Activated CD4-positive, CD25-positive, alpha-beta regulatory T cell (primary cell): ENCODE data around the gene SLIT3.

Source experiments
- DNase-seq, 4 experiments: peaks; one replicate each; lab custom pipeline; 2025; lab: John Stamatoyannopoulos, UW

The SLIT3 gene

GRCh38 chr5:168706655-168707069 is 594.3 kb downstream of the SLIT3 start:
- no peak for DNase-seq

GRCh38 chr5:168705321-168705720 is 595.6 kb downstream of the SLIT3 start:
- DNase-seq, result no peak

- DNase-seq, result no peak
These were observed 598.4 kb downstream of the SLIT3 start for GRCh38 chr5:168702511-168702910.

GRCh38 chr5:168701641-168702040 is 599.3 kb downstream of the SLIT3 start:
- DNase-seq, result no peak

GRCh38 chr5:168699002-168699401 is 601.9 kb downstream of the SLIT3 start:
- DNase-seq, result no peak

- DNase-seq, result no peak
These were observed 603.8 kb downstream of the SLIT3 start for GRCh38 chr5:168697034-168697720.

GRCh38 chr5:168696611-168697010 is 604.3 kb downstream of the SLIT3 start:
- no peak for DNase-seq

- DNase-seq, result no peak
These were observed 605.6 kb downstream of the SLIT3 start for GRCh38 chr5:168695301-168695835.

- DNase-seq, result no peak
These were observed 606.6 kb downstream of the SLIT3 start for GRCh38 chr5:168694289-168694688.

GRCh38 chr5:168693883-168694282 is 607.1 kb downstream of the SLIT3 start:
- DNase-seq, result no peak

- no peak for DNase-seq
These were observed 607.6 kb downstream of the SLIT3 start for GRCh38 chr5:168693297-168693696.

- DNase-seq, result no peak
These were observed 609.0 kb downstream of the SLIT3 start for GRCh38 chr5:168691891-168692290.

- DNase-seq, result no peak
These were observed 611.7 kb downstream of the SLIT3 start for GRCh38 chr5:168689260-168689659.

GRCh38 chr5:168686837-168687236 is 614.1 kb downstream of the SLIT3 start:
- DNase-seq, result no peak

GRCh38 chr5:168685566-168685965 is 615.4 kb downstream of the SLIT3 start:
- DNase-seq, result no peak

GRCh38 chr5:168683927-168684295 is 617.0 kb downstream of the SLIT3 start:
- DNase-seq, result no peak

- peak in 1 of 4 experiments; percentile 3 for DNase-seq
These were observed 617.6 kb downstream of the SLIT3 start for GRCh38 chr5:168683247-168683926.

GRCh38 chr5:168681556-168682183 is 619.3 kb downstream of the SLIT3 start:
- no peak for DNase-seq

GRCh38 chr5:168680395-168680794 is 620.5 kb downstream of the SLIT3 start:
- DNase-seq, result no peak

GRCh38 chr5:168679515-168679920 is 621.4 kb downstream of the SLIT3 start:
- DNase-seq, result peak; percentile 5 to 46 (median 16)

- DNase-seq, result no peak
These were observed 624.4 kb downstream of the SLIT3 start for GRCh38 chr5:168676501-168676900.

GRCh38 chr5:168675883-168676408 is 625.0 kb downstream of the SLIT3 start:
- no peak for DNase-seq
